C1 segment of cervical spinal cord (tissue), 14 donors: Measurements from ENCODE around the gene SLC25A15.
"Not testable (repeated sequence)": the region's sequence is repeated elsewhere in the genome, so short reads cannot be mapped to it uniquely, and the experiment has no call there.

Experiments
- DNase-seq, 14 donors: peaks; one replicate each; lab custom pipeline; 2025; lab: John Stamatoyannopoulos, UW

SLC25A15 gene

GRCh38 chr13:40781717-40782116 lies 7.7 kb upstream of the SLC25A15 start:
- DNase-seq = no peak

DNA sequence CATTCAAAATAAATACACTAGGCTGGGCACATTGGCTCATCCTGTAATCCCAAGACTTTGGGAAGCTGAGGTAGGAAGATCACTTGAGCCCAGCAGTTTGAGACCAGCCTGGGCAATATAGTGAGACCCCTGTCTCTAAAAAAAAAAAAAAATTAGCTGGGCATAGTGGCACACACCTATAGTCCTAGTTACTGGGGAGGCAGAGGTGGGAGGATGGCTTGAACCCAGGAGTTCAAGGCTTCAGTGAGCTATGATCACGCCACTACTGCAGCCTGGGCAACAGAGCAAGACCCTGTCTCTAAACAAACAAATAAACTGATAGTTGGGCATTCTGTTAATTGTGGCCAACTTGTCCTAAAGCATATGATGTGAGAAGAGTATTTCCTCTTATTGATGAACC lies 6.4 kb upstream of the SLC25A15 start:
- DNase-seq = not testable (repeated sequence)

GRCh38 chr13:40784540-40784939 lies 4.9 kb upstream of the SLC25A15 start:
- no peak for DNase-seq

DNA sequence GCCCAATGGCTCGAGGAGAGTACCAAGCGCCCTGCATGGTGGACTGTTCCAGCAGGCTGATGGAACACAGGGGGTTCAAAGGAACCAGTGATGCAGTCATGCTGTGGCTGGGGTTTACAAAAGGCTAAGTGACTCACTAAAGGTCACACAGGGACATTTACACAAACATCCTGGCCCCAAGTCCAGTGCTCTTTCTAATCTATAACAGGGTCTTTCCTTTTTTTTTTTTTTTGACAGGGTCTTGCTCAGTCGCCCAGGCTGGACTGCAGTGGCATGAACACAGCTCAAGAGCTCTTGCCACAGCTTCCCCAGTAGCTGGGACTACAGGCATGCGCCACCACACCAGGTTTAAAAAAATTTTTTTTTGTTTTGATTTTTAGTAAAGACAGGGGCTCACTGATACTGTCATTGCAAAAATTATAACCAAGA lies 2.8 kb upstream of the SLC25A15 start:
- DNase-seq = no peak

GRCh38 chr13:40787062-40787461 lies 2.3 kb upstream of the SLC25A15 start:
- no peak for DNase-seq

- DNase-seq = not testable (repeated sequence)
These were observed 704 bp upstream of the SLC25A15 start for GRCh38 chr13:40788540-40789274.

DNA sequence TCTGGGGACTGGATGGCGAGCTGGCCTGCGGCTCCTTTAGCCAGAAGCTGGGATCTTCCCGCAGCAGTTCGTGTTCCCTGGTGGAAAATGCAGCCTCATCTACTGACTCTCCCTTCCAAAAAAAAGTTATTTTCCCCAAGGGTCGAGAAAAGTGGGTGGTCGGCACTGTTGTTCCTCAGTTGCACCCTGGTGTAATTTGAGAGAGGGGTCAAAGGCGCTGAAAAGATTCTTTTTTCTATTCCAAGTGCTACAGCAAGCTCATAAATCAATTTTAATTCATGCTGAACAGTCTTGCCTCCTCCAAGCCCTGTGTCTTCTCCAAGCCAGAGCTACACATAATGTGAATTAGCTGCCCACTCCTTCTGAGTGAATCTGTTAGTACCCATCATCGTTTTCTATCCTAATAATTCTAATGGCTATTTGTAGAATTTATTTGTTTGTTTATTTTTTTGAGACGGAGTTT lies 774 bp downstream of the SLC25A15 start:
- no peak for DNase-seq

GRCh38 chr13:40792284-40793051 lies 3.1 kb downstream of the SLC25A15 start:
- no peak for DNase-seq

GRCh38 chr13:40793339-40793738 lies 3.9 kb downstream of the SLC25A15 start:
- no peak for DNase-seq

- DNase-seq = no peak
These were observed 5.3 kb downstream of the SLC25A15 start for GRCh38 chr13:40794414-40795368.

GRCh38 chr13:40796649-40797048 lies 7.2 kb downstream of the SLC25A15 start:
- DNase-seq = no peak

GRCh38 chr13:40798380-40798779 lies 9.0 kb downstream of the SLC25A15 start:
- DNase-seq = no peak

GRCh38 chr13:40799508-40799907 lies 10.1 kb downstream of the SLC25A15 start:
- no peak for DNase-seq

GRCh38 chr13:40800559-40800958 lies 11.1 kb downstream of the SLC25A15 start:
- no peak for DNase-seq

- no peak for DNase-seq
These were observed 12.1 kb downstream of the SLC25A15 start for GRCh38 chr13:40801255-40802217.

- DNase-seq = no peak
These were observed 13.9 kb downstream of the SLC25A15 start for GRCh38 chr13:40803316-40803715.

GRCh38 chr13:40806241-40806640 lies 16.8 kb downstream of the SLC25A15 start:
- no peak for DNase-seq

GRCh38 chr13:40809471-40809870 lies 20.1 kb downstream of the SLC25A15 start:
- DNase-seq = no peak

- DNase-seq = no peak
These were observed 22.7 kb downstream of the SLC25A15 start for GRCh38 chr13:40812102-40812501.

DNA sequence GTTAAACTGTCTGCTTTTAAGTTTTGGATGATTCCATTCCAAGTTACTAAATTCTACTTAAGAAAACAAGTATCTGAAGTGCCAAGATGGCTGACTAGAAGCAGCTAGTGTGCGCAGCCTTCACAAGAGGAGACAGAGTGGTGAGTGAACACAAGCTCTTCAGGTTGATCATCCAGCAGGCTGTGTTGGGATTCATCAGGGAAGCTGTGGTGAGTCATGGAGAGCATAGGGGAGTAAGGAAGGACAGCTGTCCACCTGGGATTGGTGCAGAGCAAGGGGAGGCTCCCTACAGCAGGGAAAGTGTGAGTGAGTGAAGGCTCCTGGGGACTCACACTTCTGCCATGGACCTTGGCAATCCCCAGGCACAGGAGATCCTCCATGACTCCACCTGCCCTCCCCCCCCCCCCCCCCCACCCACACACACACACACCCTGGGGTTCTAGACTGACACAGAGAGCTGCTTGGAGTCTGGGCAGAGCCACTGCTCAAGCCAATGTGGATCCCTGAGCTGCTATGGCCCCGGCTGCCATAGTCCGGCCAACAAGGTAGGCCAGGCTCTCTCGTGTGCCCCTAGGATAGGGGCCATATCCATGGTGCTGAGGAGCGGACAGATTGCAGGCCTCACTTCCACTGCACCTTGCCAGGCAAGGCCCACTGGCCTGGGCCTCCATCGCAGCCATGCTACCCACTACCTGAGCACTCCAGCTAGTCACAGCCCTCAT lies 23.5 kb downstream of the SLC25A15 start:
- no peak for DNase-seq
